SK-N-SH treated with all-trans-retinoic acid at 6 μM for 48 hours (cell line): Measurements from ENCODE around the gene GHRL.
"Not testable (repeated sequence)": the region's sequence is repeated elsewhere in the genome, so short reads cannot be mapped to it uniquely, and the experiment has no call there.

Source experiments
- ATAC-seq: fragments of 200-7000 bp; cut with Tn5 transposase; 3 replicates; pipeline ENCODE4 v1.9.1; 2020; ENCODE audit warnings: mild to moderate bottlenecking, moderate library complexity
- ARNTL ChIP-seq: fragments of 450-650 bp; formaldehyde crosslinking; IDR thresholded peaks from 2 replicates; pipeline ENCODE4 v1.5.0; 2020; ENCODE audit warnings: low read depth, mild to moderate bottlenecking, moderate library complexity, borderline replicate concordance
- BACH2 ChIP-seq: fragments of 250-450 bp; sonication (Bioruptor Pico); IDR thresholded peaks from 2 replicates; pipeline ENCODE4 v1.9.0; 2021; ENCODE audit warnings: mild to moderate bottlenecking, borderline replicate concordance
- CREB5 ChIP-seq: fragments of 250-450 bp; sonication (Bioruptor Pico); IDR thresholded peaks from 2 replicates; pipeline ENCODE4 v1.5.1; 2020; ENCODE audit warnings: low read depth, mild to moderate bottlenecking, moderate library complexity
- CSDC2 ChIP-seq: fragments of 250-450 bp; sonication (Bioruptor Pico); IDR thresholded peaks from 2 replicates; pipeline ENCODE4 v1.5.0; 2020; ENCODE audit warnings: mild to moderate bottlenecking, moderate library complexity
- CSRNP3 ChIP-seq: fragments of 250-450 bp; sonication (Bioruptor Pico); IDR thresholded peaks from 2 replicates; pipeline ENCODE4 v1.5.1; 2021; ENCODE audit warnings: mild to moderate bottlenecking, moderate library complexity
- ESRRG ChIP-seq: fragments of 250-450 bp; sonication (Bioruptor Pico); IDR thresholded peaks from 2 replicates; pipeline ENCODE4 v1.6.1; 2021; ENCODE audit warnings: mild to moderate bottlenecking
- GLIS3 ChIP-seq: fragments of 250-450 bp; sonication (Bioruptor Pico); IDR thresholded peaks from 2 replicates; pipeline ENCODE4 v1.5.0; 2020; ENCODE audit warnings: mild to moderate bottlenecking, moderate library complexity
- OSR1 ChIP-seq: fragments of 250-450 bp; sonication (Bioruptor Pico); IDR thresholded peaks from 2 replicates; pipeline ENCODE4 v1.8.0; 2022; ENCODE audit warnings: moderate library complexity, mild to moderate bottlenecking, inconsistent platforms
- PATZ1 ChIP-seq: fragments of 250-450 bp; sonication (Bioruptor Pico); IDR thresholded peaks from 2 replicates; pipeline ENCODE4 v1.8.0; 2020; ENCODE audit warnings: mild to moderate bottlenecking, moderate library complexity, borderline replicate concordance
- POU6F1 ChIP-seq: fragments of 250-450 bp; sonication (Bioruptor Pico); IDR thresholded peaks from 2 replicates; pipeline ENCODE4 v1.8.0; 2021; ENCODE audit warnings: low read depth, mild to moderate bottlenecking, moderate library complexity, borderline replicate concordance
- RARB ChIP-seq: fragments of 250-450 bp; sonication (Bioruptor Pico); IDR thresholded peaks from 2 replicates; pipeline ENCODE4 v1.8.0; 2021; ENCODE audit warnings: mild to moderate bottlenecking, moderate library complexity
- SNAI2 ChIP-seq: fragments of 250-450 bp; sonication (Bioruptor Pico); IDR thresholded peaks from 2 replicates; pipeline ENCODE4 v1.5.0; 2020; ENCODE audit warnings: mild to moderate bottlenecking, moderate library complexity
- TOX ChIP-seq: fragments of 250-450 bp; sonication (Bioruptor Pico); IDR thresholded peaks from 2 replicates; pipeline ENCODE4 v1.8.0; 2021; ENCODE audit warnings: mild to moderate bottlenecking, moderate library complexity, borderline replicate concordance
- ZC3H10 ChIP-seq: fragments of 250-450 bp; sonication (Bioruptor Pico); IDR thresholded peaks from 2 replicates; pipeline ENCODE4 v1.5.1; 2021; ENCODE audit warnings: mild to moderate bottlenecking, moderate library complexity
- ZFP3 ChIP-seq: fragments of 250-450 bp; sonication (Bioruptor Pico); IDR thresholded peaks from 2 replicates; pipeline ENCODE4 v1.5.0; 2020; ENCODE audit warnings: mild to moderate bottlenecking, moderate library complexity
- ZNF70 ChIP-seq: fragments of 450-650 bp; formaldehyde crosslinking; IDR thresholded peaks from 2 replicates; pipeline ENCODE4 v1.5.0; 2020; ENCODE audit warnings: mild to moderate bottlenecking, moderate library complexity
- ZNF8 ChIP-seq: fragments of 450-650 bp; formaldehyde crosslinking; IDR thresholded peaks from 2 replicates; pipeline ENCODE4 v1.5.0; 2020; ENCODE audit warnings: mild to moderate bottlenecking, moderate library complexity

Gene GHRL

GRCh38 chr3:10268116-10268515, 24.6 kb downstream of the GHRL start:
- TF ChIP-seq SNAI2 (CRISPR knock-in tag), result no peak
- TF ChIP-seq ZNF8, result no peak
- TF ChIP-seq POU6F1 (CRISPR knock-in tag), result no peak
- no peak for TF ChIP-seq ARNTL (CRISPR knock-in tag)
- no peak for ATAC-seq

- not testable (repeated sequence) for ATAC-seq
These were observed 25.8 kb downstream of the GHRL start for GRCh38 chr3:10266936-10267335.

DNA sequence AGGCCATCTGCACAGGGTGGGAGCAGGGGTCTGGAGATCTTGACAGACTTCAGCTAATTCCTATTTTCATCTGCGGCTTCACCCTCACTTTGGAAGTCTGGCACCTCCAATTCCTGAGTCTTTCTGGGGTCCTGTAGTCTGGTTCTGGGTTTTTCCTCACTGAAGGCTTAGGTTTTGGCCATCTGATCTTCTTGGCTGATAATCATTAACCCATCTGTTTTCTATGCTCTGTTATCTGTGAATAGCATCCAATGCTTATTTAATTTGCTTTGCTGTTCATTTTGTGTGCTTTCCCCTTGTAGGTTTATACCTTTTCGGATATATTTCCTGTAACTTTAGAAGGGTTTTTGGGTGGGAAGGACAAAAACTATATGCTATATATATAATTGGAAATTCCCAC, 26.9 kb downstream of the GHRL start:
- TF ChIP-seq ZC3H10, result no peak
- TF ChIP-seq POU6F1 (CRISPR knock-in tag), result no peak
- TF ChIP-seq GLIS3, result no peak
- TF ChIP-seq RARB (CRISPR knock-in tag), result no peak
- no peak for TF ChIP-seq PATZ1 (CRISPR knock-in tag)
- no peak for TF ChIP-seq SNAI2 (CRISPR knock-in tag)
- ATAC-seq, result no peak

- TF ChIP-seq ARNTL (CRISPR knock-in tag) (no peak), POU6F1 (CRISPR knock-in tag) (no peak), OSR1 (CRISPR knock-in tag) (no peak), CSDC2 (CRISPR knock-in tag) (no peak), ZFP3 (no peak), TOX (CRISPR knock-in tag) (no peak), CSRNP3 (CRISPR knock-in tag) (no peak)
- TF ChIP-seq, all 23 proteins: peak for 0
- ATAC-seq, result peak; percentile 99
These were observed 28.9 kb downstream of the GHRL start for GRCh38 chr3:10263646-10264363.

- no peak for TF ChIP-seq ESRRG (CRISPR knock-in tag)
- no peak for TF ChIP-seq GLIS3
- no peak for TF ChIP-seq BACH2
- no peak for TF ChIP-seq ZC3H10
- TF ChIP-seq CREB5 (CRISPR knock-in tag), result no peak
- no peak for TF ChIP-seq ZNF70
- TF ChIP-seq PATZ1 (CRISPR knock-in tag), result no peak
- ATAC-seq, result no peak
These were observed 30.7 kb downstream of the GHRL start for GRCh38 chr3:10262027-10262426.
